ENCODE results near the gene NAGPA. TPM values are rescaled to one million over a fixed set of nuclear protein-coding genes. Genes with fewer than 3 reads are reported as not detected.

NAGPA gene
- total RNA-seq, 1 donor from 2014 or later = 18.0 TPM

DNA sequence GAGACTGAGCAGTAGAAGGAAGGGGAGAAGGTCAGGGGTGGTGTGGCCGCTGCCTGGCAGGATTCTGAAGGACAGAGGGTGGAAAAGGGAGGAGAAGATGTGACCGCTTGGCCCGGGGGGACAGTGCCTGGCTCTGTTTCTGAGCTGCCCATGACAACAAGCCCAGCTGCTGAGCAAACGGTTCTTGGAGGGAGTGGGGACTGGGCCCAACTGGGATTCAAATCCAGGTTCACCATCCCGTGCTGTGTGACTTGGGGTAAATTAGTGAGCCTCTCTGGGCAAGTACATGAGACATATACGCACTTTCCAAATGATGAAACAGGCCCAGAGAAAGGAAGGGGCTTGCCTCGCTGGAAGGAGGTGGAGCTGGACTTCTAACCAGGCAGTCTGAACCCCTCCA, 52.3 kb downstream of the NAGPA start:
- TF ChIP-seq, protein P1, sequence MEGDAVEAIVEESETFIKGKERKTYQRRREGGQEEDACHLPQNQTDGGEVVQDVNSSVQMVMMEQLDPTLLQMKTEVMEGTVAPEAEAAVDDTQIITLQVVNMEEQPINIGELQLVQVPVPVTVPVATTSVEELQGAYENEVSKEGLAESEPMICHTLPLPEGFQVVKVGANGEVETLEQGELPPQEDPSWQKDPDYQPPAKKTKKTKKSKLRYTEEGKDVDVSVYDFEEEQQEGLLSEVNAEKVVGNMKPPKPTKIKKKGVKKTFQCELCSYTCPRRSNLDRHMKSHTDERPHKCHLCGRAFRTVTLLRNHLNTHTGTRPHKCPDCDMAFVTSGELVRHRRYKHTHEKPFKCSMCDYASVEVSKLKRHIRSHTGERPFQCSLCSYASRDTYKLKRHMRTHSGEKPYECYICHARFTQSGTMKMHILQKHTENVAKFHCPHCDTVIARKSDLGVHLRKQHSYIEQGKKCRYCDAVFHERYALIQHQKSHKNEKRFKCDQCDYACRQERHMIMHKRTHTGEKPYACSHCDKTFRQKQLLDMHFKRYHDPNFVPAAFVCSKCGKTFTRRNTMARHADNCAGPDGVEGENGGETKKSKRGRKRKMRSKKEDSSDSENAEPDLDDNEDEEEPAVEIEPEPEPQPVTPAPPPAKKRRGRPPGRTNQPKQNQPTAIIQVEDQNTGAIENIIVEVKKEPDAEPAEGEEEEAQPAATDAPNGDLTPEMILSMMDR (conservative IDR thresholded peaks at IDR 0.05) = no peak
- DNase-seq (ENCODE audit: extremely low spot score, unreplicated experiment) = no peak
- no peaks in the 10 kb centered on the region for H3K4me1 Mint-ChIP-seq (ENCODE audit: unreplicated experiment)
- no peak overlapping the region for H3K27ac Mint-ChIP-seq
- H3K36me3 Mint-ChIP-seq = no peaks in the 10 kb centered on the region
- no peaks in the 10 kb centered on the region for H3K9me3 Mint-ChIP-seq
- H3K4me3 Mint-ChIP-seq = no peak overlapping the region
- H3K27me3 Mint-ChIP-seq = peaks cover 30% of the 10 kb centered on the region

DNA sequence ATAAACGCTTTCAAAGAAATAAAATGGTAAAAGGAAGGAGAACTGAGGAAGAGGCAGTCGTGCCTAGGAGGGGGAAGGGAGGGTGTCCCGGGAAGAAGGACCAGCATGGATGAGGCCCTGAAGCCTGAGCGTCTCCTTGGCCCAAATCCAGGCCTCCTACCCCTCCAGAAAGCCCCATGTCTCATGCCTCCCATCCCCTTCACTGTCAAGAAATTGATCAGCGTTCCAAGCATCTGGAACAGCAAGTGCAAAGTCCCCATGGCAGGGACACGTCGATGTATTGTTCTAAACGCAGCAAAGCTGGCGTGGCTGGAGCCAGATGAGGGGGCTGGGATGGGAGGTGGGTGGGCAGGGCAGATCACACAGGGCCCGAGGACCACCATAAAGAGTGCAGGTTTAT, 53.0 kb downstream of the NAGPA start:
- TF ChIP-seq, protein P1 (conservative IDR thresholded peaks at IDR 0.05) = no peak
- no peak overlapping the region for H3K4me3 Mint-ChIP-seq
- H3K36me3 Mint-ChIP-seq = no peaks in the 10 kb centered on the region
- DNase-seq (ENCODE audit: extremely low spot score, unreplicated experiment) = no peak
- no peak overlapping the region for H3K27ac Mint-ChIP-seq
- peaks cover 22% of the 10 kb centered on the region for H3K27me3 Mint-ChIP-seq
- no peaks in the 10 kb centered on the region for H3K4me1 Mint-ChIP-seq (ENCODE audit: unreplicated experiment)
- no peaks in the 10 kb centered on the region for H3K9me3 Mint-ChIP-seq

DNA sequence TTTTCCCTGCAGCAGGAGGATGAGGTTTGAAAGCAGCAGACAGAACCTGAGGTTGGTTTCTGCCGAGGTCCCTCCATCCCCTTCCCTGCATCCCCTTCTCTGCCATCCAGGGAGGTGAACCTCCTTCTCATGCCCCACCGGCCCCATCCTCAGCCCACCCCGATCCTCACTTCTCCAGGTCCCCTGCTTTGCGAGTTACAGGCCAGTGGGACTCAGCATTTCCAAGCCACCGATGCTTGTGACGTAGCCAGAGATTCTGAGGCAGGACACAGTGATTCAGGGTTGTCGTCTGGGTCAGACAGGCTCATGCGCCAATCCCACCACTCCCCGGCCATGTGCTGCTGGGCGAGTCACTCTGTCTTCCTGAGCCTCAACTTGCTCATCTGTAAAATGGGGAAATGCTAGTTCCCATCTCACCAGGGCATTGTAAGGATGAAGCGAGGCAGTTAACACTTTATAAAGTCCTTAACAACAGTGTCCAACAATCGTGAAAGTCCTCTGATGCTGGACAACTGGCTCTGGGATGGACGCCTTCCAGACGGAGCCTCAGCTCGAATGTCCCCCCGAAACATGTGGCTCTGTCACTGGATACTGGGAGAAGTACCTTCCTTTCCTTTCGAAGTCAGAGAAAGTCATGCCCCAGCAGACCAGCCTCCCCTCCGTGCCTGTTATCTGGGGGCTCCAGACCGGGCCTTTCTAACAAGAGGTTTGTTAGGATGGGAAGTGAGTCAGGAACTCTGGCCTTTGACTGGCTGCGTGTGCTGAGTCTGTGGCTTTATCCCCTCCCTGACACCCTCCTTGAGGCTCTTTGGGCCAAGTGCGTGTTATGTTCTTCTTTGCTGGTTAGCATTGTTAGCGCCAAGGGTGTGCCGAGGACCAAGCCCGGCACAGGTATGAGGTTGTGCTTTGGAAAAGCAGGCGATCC, 53.7 kb downstream of the NAGPA start:
- no peak overlapping the region for H3K27ac Mint-ChIP-seq
- no peak for DNase-seq (ENCODE audit: extremely low spot score, unreplicated experiment)
- H3K4me3 Mint-ChIP-seq = no peak overlapping the region
- peaks cover 18% of the 10 kb centered on the region for H3K27me3 Mint-ChIP-seq
- no peaks in the 10 kb centered on the region for H3K36me3 Mint-ChIP-seq
- no peaks in the 10 kb centered on the region for H3K4me1 Mint-ChIP-seq (ENCODE audit: unreplicated experiment)
- H3K9me3 Mint-ChIP-seq = no peaks in the 10 kb centered on the region
- TF ChIP-seq, protein P1 (conservative IDR thresholded peaks at IDR 0.05) = no peak

- no peak for DNase-seq (ENCODE audit: extremely low spot score, unreplicated experiment)
- TF ChIP-seq, protein P1 (conservative IDR thresholded peaks at IDR 0.05) = no peak
Observed at GRCh38 chr16:4979164-4979563, 54.6 kb downstream of the NAGPA start.

GRCh38 chr16:4976611-4977145, 57.1 kb downstream of the NAGPA start:
- TF ChIP-seq, protein P1 (conservative IDR thresholded peaks at IDR 0.05) = no peak
- no peaks in the 10 kb centered on the region for H3K9me3 Mint-ChIP-seq
- no peak overlapping the region for H3K4me3 Mint-ChIP-seq
- no peaks in the 10 kb centered on the region for H3K4me1 Mint-ChIP-seq (ENCODE audit: unreplicated experiment)
- H3K27ac Mint-ChIP-seq = no peak overlapping the region
- DNase-seq (ENCODE audit: extremely low spot score, unreplicated experiment) = no peak
- no peaks in the 10 kb centered on the region for H3K36me3 Mint-ChIP-seq
- H3K27me3 Mint-ChIP-seq = peaks cover 13% of the 10 kb centered on the region

More at GRCh38 chr16:4979164-4979563, 54.6 kb downstream of the NAGPA start:
- no peak overlapping the region for H3K4me3 Mint-ChIP-seq
- H3K27me3 Mint-ChIP-seq = peaks cover 12% of the 10 kb centered on the region
- H3K36me3 Mint-ChIP-seq = no peaks in the 10 kb centered on the region
- H3K4me1 Mint-ChIP-seq (ENCODE audit: unreplicated experiment) = no peaks in the 10 kb centered on the region
- no peak overlapping the region for H3K27ac Mint-ChIP-seq
- H3K9me3 Mint-ChIP-seq = no peaks in the 10 kb centered on the region
